ENCODE results near the gene CBX7.
"Not testable (repeated sequence)": the region's sequence is repeated elsewhere in the genome, so short reads cannot be mapped to it uniquely, and the experiment has no call there.

The CBX7 gene

GRCh38 chr22:39173787-39174497, 21.5 kb upstream of the CBX7 start:
- no peak for DNase-seq

DNA sequence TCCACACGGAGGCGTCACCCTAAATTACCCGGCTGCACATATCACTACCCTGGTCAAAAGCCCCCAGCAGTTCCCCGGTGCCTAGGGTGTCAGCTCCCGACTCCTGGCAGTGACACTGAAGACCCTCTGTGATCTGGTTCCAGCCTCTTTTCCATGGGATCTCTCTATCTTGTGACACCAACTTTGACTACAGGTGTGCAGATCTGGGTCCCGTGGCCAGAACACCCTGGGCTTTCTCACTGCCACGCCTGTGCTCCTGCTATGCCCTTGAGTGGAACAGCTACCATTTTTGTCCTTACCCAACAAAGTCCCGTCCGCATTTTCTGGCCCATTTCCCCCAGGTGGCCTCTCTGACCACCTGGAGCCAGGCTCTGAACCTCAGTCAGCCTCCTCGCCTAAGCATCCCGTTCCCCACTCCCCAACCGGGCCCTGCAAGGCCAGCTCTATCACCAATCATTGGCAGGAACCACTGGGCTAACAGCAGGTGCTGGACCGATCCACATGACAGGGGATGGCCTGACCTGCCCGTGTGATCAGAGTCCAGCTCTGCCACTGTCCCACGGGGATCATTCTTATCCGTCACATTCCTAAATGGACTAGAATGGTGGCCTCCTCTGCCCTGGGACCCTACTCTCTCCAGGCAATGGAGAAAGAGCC, 20.7 kb upstream of the CBX7 start:
- no peak for DNase-seq

DNA sequence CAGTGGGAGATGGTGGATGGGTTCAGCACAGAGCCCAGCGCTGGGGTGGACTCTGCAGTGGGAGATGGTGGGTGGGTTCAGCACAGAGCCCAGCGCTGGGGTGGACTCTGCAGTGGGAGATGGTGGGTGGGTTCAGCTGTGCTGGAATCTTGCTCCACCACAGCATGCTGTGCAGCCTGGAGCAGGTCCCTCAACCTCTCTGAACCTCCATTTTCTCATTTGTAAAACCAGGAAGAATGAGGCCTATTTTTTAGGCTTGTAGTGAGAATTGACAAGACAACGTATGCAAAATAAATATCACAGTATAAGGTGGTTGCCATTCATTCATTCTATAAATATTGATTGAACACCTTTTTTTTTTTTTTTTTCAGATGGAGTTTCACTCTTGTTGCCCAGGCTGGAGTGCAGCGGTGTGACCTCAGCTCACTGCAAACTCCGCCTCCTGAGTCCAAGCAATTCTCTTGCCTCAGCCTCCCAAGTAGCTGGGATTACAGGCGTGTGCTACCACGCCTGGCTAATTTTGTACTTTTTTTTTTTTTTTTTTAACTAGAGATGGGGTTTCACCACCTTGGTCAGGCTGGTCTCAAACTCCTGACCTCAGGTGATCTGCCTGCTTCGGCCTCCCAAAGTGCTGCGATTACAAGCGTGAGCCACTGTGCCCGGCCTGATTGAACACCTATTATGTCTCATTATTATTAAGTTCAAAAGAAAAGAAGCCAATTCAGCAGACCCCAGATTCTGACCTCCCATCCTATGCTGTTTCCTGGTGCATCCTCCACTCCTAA, 20.0 kb upstream of the CBX7 start:
- not testable (repeated sequence) for DNase-seq

GRCh38 chr22:39171623-39172264, 19.3 kb upstream of the CBX7 start:
- no peak for DNase-seq

GRCh38 chr22:39170825-39171622, 18.5 kb upstream of the CBX7 start:
- peak; percentile 47 to 53 for DNase-seq

- no peak for DNase-seq
Observed at GRCh38 chr22:39169797-39170466, 17.5 kb upstream of the CBX7 start.

DNA sequence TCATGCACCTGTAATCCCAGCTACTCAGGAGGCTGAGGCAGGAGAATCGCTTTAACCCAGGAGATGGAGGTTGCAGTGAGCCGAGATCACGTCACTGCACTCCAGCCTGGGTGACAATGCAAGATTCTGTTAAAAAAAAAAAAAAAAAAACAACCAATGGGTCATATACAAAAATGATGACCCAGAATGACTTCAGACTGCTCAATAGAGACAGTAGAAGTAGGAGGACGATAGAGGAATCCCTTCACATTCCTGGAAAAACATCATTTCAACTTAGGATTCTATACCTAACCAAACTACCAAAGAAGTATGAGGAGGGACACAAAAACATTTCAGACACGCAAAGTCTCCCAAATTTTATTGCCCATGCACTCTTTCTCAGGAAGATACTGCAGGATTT, 14.1 kb upstream of the CBX7 start:
- no peak for DNase-seq

- not testable (repeated sequence) for DNase-seq
Observed at GRCh38 chr22:39156093-39156492, 3.6 kb upstream of the CBX7 start.

- no peak for DNase-seq
Observed at GRCh38 chr22:39155421-39155820, 2.9 kb upstream of the CBX7 start.

- DNase-seq: no peak
Observed at GRCh38 chr22:39153220-39153717, 789 bp upstream of the CBX7 start.

DNA sequence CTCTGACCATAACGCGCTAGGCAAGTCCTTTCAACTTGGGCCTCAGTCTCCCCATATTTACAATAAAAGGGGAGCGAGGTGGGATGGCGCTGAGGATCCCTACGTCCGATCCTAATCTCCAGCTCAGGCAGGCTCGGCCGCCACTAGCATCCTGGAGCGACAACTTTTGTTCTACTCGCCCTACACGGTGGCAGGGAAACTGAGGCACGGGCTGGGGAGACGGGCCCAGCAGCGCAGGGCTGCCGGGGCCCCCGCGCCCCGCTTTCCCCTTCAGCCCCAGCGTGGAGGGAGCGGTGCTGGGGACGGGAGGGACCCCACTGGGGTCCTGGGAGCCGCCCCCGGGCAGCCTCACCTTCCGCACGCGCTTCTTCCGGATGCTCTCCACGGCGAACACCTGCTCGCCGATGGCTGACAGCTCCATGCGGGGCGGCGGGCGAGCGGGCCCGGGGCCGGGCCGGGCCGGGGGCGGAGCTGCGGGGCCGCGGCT, 413 bp downstream of the CBX7 start:
- no peak for DNase-seq

- no peak for DNase-seq
Observed at GRCh38 chr22:39151329-39151975, 1.0 kb downstream of the CBX7 start.

- DNase-seq: no peak
Observed at GRCh38 chr22:39150848-39151215, 1.6 kb downstream of the CBX7 start.

DNA sequence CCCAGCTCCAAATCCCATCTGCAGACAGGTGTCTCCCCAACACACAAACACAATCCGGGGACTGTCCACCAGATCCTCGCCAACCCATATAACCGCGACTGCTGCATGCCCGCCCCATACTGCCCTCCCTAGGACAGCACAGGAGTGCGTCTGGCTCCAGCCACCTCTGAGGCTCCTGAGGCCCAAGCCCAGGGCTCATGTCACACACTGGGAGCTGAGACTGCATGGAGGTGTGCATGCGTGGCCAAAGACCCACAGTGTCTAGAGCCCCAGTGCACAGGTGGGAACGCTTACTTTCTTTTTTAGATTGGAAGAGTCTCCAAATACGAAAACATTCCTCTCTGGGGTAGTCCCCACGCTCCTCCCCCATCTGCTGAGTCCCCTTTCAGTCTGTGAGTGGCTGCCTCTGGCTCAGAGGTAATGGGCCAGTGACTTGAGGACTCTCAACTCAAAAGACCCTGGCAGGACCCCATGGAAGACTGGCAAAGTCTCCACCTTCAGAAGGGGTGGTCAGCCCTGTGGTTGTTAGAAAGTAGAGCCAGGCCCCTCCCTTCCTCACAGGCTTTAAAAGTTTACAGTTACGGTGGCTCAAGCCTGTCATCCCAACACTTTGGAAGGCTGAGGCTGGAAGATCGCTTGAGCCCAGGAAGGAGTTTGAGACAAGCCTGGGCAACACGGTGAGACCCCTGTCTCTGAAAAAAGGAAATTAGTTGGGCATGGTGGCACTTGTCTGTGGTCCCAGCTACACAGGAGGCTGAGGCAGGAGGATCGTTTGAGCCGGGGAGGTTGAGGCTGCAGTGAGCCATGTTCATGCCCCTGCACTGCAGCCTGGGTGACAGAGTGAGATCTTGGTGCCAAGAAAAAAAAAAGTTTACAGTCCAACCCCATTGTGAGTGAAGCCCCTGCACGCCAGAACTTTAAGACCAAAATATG, 2.3 kb downstream of the CBX7 start:
- no peak for DNase-seq

DNA sequence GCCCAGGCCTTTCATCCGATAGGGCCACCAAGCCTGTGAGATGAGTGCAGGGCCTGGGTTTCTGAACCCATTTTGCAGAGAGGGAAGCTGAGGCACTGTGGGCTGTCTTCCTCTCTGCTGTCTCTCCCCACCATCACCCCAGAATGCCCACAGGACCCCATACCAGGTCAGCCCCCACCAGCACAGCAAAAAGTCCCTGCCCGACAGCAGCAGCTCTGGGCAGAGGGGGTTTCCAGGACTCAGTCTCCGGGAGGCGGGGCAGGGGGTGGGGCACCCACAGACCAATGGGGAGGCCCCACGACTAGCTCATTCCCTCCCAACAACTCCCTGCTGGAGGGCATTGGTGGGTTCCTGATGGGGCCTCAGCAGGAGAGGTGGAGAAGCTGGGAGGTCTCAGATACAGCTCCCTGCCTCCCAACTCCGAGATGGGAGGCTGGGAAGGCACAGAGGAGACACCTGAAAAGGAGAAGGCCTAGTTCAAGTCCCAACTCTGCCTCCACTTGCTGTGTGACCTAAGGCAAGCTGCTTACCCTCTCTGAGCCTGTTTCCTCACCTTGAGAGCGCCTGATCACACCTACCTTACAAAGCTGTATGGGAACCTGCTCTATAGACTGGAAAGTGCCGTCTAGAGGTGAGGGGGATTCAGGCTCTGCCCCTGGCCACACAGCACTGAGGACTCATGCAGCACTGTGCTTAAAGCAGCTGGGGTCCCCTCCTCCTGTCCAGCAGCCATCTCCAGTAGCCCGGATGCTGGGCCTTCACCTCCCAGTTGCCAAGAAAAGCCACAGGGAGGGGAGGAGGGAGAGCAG, 3.5 kb downstream of the CBX7 start:
- DNase-seq: no peak

GRCh38 chr22:39148026-39148726, 4.3 kb downstream of the CBX7 start:
- no peak for DNase-seq

- DNase-seq: no peak
Observed at GRCh38 chr22:39147335-39148025, 5.0 kb downstream of the CBX7 start.
